Measurements from ENCODE around the gene PPIP5K2.

Gene PPIP5K2

GRCh38 chr5:103086547-103086946, 33.6 kb upstream of the PPIP5K2 start:
- Histone ChIP-seq H3F3A (ENCODE audit: insufficient read depth, low read length) (no peaks in the 10 kb centered on the region), H3K79me2 (ENCODE audit: low read length) (no peaks in the 10 kb centered on the region), H3K9me2 (replicated peaks; ENCODE audit: insufficient read depth, low read length) (no peaks in the 10 kb centered on the region), H3K27me3 (replicated peaks; ENCODE audit: insufficient read depth, low read length) (no peaks in the 10 kb centered on the region), H4K20me1 (ENCODE audit: insufficient read depth, low read length) (no peaks in the 10 kb centered on the region), H2AFZ (ENCODE audit: low read length) (no peak overlapping the region), H3K4me3 (ENCODE audit: low read length) (no peak overlapping the region), H3K9ac (ENCODE audit: low read length) (no peak overlapping the region), H3K9me3 (replicated peaks; ENCODE audit: insufficient read depth, low read length) (no peaks in the 10 kb centered on the region), H3K36me3 (replicated peaks; ENCODE audit: insufficient read depth, low read length) (no peaks in the 10 kb centered on the region), H3K27ac (ENCODE audit: low read length) (no peak overlapping the region), H3K4me1 (ENCODE audit: low read length) (no peaks in the 10 kb centered on the region), H3K4me2 (ENCODE audit: low read depth, low read length) (no peak overlapping the region)
- TF ChIP-seq EZH2phosphoT487 (IDR thresholded peaks at IDR 0.05; ENCODE audit: low read length) (no peak), EZH2 (optimal IDR thresholded peaks at IDR 0.05; ENCODE audit: low read depth, low read length) (no peak), CTCF (IDR thresholded peaks at IDR 0.05; ENCODE audit: low read length) (no peak)
- DNase-seq: no peak

GRCh38 chr5:103089272-103089671, 30.8 kb upstream of the PPIP5K2 start:
- no peak overlapping the region for H3K9ac ChIP-seq (ENCODE audit: low read length)
- no peaks in the 10 kb centered on the region for H3K27me3 ChIP-seq (replicated peaks; ENCODE audit: insufficient read depth, low read length)
- no peak overlapping the region for H3K4me3 ChIP-seq (ENCODE audit: low read length)
- DNase-seq: no peak
- no peaks in the 10 kb centered on the region for H4K20me1 ChIP-seq (ENCODE audit: insufficient read depth, low read length)
- no peaks in the 10 kb centered on the region for H3F3A ChIP-seq (ENCODE audit: insufficient read depth, low read length)
- H3K9me2 ChIP-seq (replicated peaks; ENCODE audit: insufficient read depth, low read length): no peaks in the 10 kb centered on the region
- H3K9me3 ChIP-seq (replicated peaks; ENCODE audit: insufficient read depth, low read length): no peaks in the 10 kb centered on the region
- H3K27ac ChIP-seq (ENCODE audit: low read length): no peak overlapping the region
- no peaks in the 10 kb centered on the region for H3K36me3 ChIP-seq (replicated peaks; ENCODE audit: insufficient read depth, low read length)
- no peaks in the 10 kb centered on the region for H3K79me2 ChIP-seq (ENCODE audit: low read length)
- TF ChIP-seq CTCF (IDR thresholded peaks at IDR 0.05; ENCODE audit: low read length) (no peak), EZH2phosphoT487 (IDR thresholded peaks at IDR 0.05; ENCODE audit: low read length) (no peak), EZH2 (optimal IDR thresholded peaks at IDR 0.05; ENCODE audit: low read depth, low read length) (no peak)
- no peak overlapping the region for H2AFZ ChIP-seq (ENCODE audit: low read length)
- no peaks in the 10 kb centered on the region for H3K4me1 ChIP-seq (ENCODE audit: low read length)
- H3K4me2 ChIP-seq (ENCODE audit: low read depth, low read length): no peak overlapping the region

- Histone ChIP-seq H3K27me3 (replicated peaks; ENCODE audit: insufficient read depth, low read length) (no peaks in the 10 kb centered on the region), H3K9me2 (replicated peaks; ENCODE audit: insufficient read depth, low read length) (no peaks in the 10 kb centered on the region), H3K9ac (ENCODE audit: low read length) (no peak overlapping the region), H3K36me3 (replicated peaks; ENCODE audit: insufficient read depth, low read length) (no peaks in the 10 kb centered on the region), H4K20me1 (ENCODE audit: insufficient read depth, low read length) (no peaks in the 10 kb centered on the region), H3K4me1 (ENCODE audit: low read length) (no peaks in the 10 kb centered on the region), H3K4me2 (ENCODE audit: low read depth, low read length) (no peak overlapping the region), H3K4me3 (ENCODE audit: low read length) (no peak overlapping the region), H3F3A (ENCODE audit: insufficient read depth, low read length) (no peaks in the 10 kb centered on the region), H3K79me2 (ENCODE audit: low read length) (no peaks in the 10 kb centered on the region), H3K27ac (ENCODE audit: low read length) (no peak overlapping the region), H2AFZ (ENCODE audit: low read length) (no peak overlapping the region), H3K9me3 (replicated peaks; ENCODE audit: insufficient read depth, low read length) (no peaks in the 10 kb centered on the region)
- TF ChIP-seq EZH2phosphoT487 (IDR thresholded peaks at IDR 0.05; ENCODE audit: low read length) (no peak), EZH2 (optimal IDR thresholded peaks at IDR 0.05; ENCODE audit: low read depth, low read length) (no peak), CTCF (IDR thresholded peaks at IDR 0.05; ENCODE audit: low read length) (no peak)
- no peak for DNase-seq
Observed at GRCh38 chr5:103090791-103091190, 29.3 kb upstream of the PPIP5K2 start.
